ENCODE data around the gene GPR87.

GPR87 gene

DNA sequence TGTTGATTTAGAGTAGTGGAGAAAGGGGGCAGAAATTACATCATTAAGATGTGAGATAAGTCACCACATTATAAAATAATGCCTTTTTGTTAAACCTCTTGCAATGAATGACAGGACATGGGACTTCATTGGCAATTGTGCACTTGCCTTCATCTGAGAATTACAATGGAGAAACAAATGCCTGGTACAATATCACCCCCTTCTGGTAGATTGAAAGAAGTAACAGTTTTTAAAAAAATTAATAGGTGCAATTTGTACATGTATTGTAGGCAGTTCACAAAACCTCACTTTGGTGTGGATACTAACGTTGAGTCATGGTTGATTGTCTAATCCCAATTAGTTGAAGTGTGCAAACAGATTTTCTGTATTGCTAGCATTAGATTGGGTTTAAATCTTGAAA is 33.7 kb downstream of the GPR87 start:
- no peak for DNase-seq (ENCODE audit: low read depth)

GRCh38 chr3:151281671-151282324 is 34.8 kb downstream of the GPR87 start:
- no peak for DNase-seq (ENCODE audit: low read depth)

DNA sequence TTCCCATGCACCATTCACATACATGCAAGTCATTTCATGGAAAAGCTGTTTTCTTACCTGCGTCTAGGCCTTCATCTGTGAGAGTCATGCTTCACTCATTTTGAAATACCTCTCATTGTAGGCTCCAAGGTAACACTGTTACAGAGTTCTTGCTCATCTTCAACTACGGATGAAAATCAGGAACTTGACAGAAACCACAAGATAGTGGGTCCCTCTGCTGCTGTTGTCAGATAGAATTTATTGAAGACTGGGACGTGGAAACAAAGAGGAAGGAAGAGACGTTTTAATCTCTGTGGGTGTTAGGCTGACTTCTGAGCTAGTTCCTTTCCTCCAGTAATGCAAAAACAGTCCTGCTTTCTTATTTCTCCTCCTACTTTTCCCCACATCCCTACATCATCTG is 38.4 kb downstream of the GPR87 start, which contains the start of gene P2RY14:
Gene P2RY14, minus strand, starts transcription at position 313 of the 400 bp plus-strand sequence. CDS start 64,226 bp downstream, outside the sequence.
- DNase-seq (ENCODE audit: low read depth), result no peak

GRCh38 chr3:151276687-151277042 is 40.0 kb downstream of the GPR87 start:
- DNase-seq (ENCODE audit: low read depth), result peak; percentile 4

- no peak for DNase-seq (ENCODE audit: low read depth)
Observed at GRCh38 chr3:151276038-151276686, 40.5 kb downstream of the GPR87 start.

DNA sequence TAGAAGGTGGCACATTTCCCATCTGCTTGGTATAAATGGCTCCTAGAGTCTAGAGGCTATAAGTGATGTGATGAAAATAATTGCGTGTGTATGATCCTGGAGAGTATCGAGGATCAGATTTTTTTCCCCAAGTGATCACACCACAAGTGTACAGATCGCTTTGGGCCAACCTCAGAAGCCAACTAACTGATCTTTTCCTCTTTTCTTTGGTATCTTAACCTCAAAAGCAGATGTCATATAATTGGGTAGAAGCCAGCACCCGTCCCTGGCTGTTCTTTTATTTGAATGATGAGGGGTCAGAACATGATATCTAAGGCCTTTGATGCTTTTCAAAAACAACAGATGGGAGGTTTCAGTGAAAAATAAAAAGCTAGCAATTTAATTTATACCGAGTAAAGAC is 41.5 kb downstream of the GPR87 start:
- DNase-seq (ENCODE audit: low read depth), result no peak

DNA sequence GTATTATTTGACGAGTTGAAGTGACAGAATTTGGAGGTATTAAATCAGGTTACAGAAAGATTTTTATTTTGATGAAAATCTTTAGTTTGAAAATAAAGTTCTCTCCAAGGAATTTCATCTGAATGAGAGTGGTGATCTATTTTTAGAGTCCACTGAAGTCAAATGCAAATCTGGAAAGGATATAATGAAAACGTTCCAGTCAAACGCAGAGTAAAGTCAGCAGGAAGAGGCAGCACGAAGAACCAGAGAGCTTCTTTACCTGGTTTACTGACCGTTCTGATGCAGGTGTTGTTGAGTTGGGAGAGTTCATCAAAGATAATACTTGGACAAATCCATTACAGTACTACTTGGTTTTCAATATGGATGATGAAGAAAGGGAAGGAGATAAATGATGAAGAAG is 47.0 kb downstream of the GPR87 start:
- DNase-seq (ENCODE audit: low read depth), result no peak

- DNase-seq (ENCODE audit: low read depth), result no peak
Observed at GRCh38 chr3:151268267-151269235, 48.1 kb downstream of the GPR87 start.

DNA sequence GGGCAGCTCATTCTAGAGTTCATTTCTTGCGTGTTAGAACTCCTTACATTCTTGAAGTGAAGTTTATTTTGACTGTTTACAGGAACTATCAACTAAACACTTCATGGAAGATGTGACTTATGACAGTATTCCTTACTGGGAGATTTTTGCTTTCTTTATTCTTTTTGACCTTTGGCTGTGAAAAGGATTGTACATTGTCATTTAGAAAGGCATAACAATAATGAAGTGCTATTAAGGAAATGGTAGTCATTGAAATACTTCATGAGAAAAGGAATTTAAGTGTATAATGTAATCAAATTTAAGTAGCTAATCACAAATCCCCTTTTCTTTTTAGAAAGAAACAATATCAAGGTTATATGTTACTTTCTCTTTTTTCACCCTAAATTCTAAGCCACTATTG is 49.6 kb downstream of the GPR87 start:
- no peak for DNase-seq (ENCODE audit: low read depth)

DNA sequence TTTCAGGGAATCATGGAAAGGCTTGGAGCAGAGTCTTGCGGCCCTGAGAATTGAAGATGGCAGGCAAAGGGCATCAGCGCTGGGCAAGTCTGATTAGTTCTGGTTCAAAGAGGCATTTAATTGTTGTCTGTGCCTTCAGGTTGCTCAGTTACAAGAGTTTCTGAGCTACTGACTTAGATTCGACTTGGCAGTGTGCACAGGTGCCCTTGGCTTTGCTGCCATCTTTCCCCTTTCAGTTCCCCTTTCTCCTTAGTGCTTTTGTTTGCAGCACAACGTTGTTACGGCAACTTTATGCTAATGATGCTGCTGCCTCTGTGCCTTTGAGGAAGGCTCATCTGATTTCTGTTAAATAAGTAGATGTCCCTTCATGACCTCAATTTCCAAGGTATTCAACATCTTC is 50.8 kb downstream of the GPR87 start:
- DNase-seq (ENCODE audit: low read depth), result no peak

- no peak for DNase-seq (ENCODE audit: low read depth)
Observed at GRCh38 chr3:151265166-151265565, 51.5 kb downstream of the GPR87 start.

- no peak for DNase-seq (ENCODE audit: low read depth)
Observed at GRCh38 chr3:151264605-151265004, 52.0 kb downstream of the GPR87 start.

GRCh38 chr3:151262871-151263525 is 53.6 kb downstream of the GPR87 start:
- DNase-seq (ENCODE audit: low read depth), result no peak

- DNase-seq (ENCODE audit: low read depth), result no peak
Observed at GRCh38 chr3:151259664-151260063, 57.0 kb downstream of the GPR87 start.

DNA sequence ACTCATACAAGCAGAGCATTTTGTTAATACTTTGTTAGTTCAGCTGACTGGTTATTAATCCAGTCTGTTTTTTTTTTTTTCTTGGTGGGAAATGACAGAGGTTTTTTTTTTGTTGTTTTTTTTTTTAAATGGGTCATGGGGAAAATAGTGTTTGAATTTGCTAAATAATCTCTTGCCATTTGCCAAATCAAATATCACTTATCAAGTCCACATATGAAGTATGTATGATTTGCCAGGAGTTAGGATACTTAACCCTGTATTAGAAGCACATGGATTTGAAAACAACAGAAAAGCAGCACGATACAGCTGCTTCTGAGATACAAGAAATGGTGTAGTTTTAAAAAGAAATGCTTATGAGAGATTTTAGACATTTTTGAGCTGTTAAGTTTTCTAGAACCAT is 59.9 kb downstream of the GPR87 start:
- no peak for DNase-seq (ENCODE audit: low read depth)

- DNase-seq (ENCODE audit: low read depth), result no peak
Observed at GRCh38 chr3:151248772-151249337, 67.8 kb downstream of the GPR87 start.

Data from T-helper 22 cell (primary cell).